WTC11 (cell line): ENCODE measurements around the gene HOXA2. TPM values are rescaled to one million over a fixed set of nuclear protein-coding genes. Genes with fewer than 3 reads are reported as not detected.

Source experiments
- ATAC-seq: fragments of 200-7000 bp; cut with Tn5 transposase; 2 replicates; pipeline ENCODE4 v1.10.0; 2021; ENCODE audit warnings: mild to moderate bottlenecking, moderate library complexity
- CTCF ChIA-PET: fragments of 300-600 bp; sonication (Branson Sonifier 250); formaldehyde crosslinking; loops from one replicate; lab custom pipeline; 2021; ENCODE audit warnings: antibody characterized with exemption; lab: Charles Lee
- POLR2A ChIA-PET: fragments of 350-600 bp; sonication (Branson Sonifier 250); formaldehyde crosslinking; loops from one replicate; lab custom pipeline; 2021; ENCODE audit warnings: antibody characterized with exemption; lab: Charles Lee
- DNase-seq: peaks from one replicate; pipeline ENCODE4 v3.0.0; 2021; ENCODE audit warnings: low spot score
- H3K27ac Mint-ChIP-seq: 2 replicates; pipeline ENCODE4 v1.8.0; 2021; ENCODE audit warnings: mixed read lengths
- H3K27me3 Mint-ChIP-seq: 2 replicates; pipeline ENCODE4 v1.8.0; 2021; ENCODE audit warnings: low read depth, mild to moderate bottlenecking, moderate library complexity, mixed read lengths
- H3K36me3 Mint-ChIP-seq: 2 replicates; pipeline ENCODE4 v1.8.0; 2021; ENCODE audit warnings: mixed read lengths
- H3K4me1 Mint-ChIP-seq: 2 replicates; pipeline ENCODE4 v1.8.0; 2022; ENCODE audit warnings: mixed read lengths
- H3K4me3 Mint-ChIP-seq: 2 replicates; pipeline ENCODE4 v1.8.0; 2021; ENCODE audit warnings: mild to moderate bottlenecking, moderate library complexity, mixed read lengths
- H3K9me3 Mint-ChIP-seq: 2 replicates; pipeline ENCODE4 v1.8.0; 2021; ENCODE audit warnings: mixed read lengths
- ATF6 ChIP-seq: sonication (generic); formaldehyde crosslinking; IDR thresholded peaks from 2 replicates; pipeline ENCODE4 v1.8.1; 2023; ENCODE audit warnings: mild to moderate bottlenecking, missing genetic modification reagents
- FOXK1 ChIP-seq: sonication (generic); formaldehyde crosslinking; IDR thresholded peaks from 2 replicates; pipeline ENCODE4 v1.8.0; 2022; ENCODE audit warnings: mild to moderate bottlenecking, moderate library complexity, missing genetic modification reagents
- MAX ChIP-seq: sonication (generic); formaldehyde crosslinking; IDR thresholded peaks from 2 replicates; pipeline ENCODE4 v1.8.0; 2022; ENCODE audit warnings: mild to moderate bottlenecking, missing genetic modification reagents
- MXD4 ChIP-seq: fragments of 250-450 bp; sonication (Bioruptor Pico); IDR thresholded peaks from 2 replicates; pipeline ENCODE4 v1.8.0; 2021; ENCODE audit warnings: mild to moderate bottlenecking, moderate library complexity, borderline replicate concordance
- MYBL2 ChIP-seq: sonication (generic); formaldehyde crosslinking; IDR thresholded peaks from 2 replicates; pipeline ENCODE4 v1.8.1; 2023; ENCODE audit warnings: mild to moderate bottlenecking, moderate library complexity, missing genetic modification reagents
- PRRX2 ChIP-seq: fragments of 250-450 bp; sonication (Bioruptor Pico); IDR thresholded peaks from 2 replicates; pipeline ENCODE4 v1.8.0; 2021; ENCODE audit warnings: mild to moderate bottlenecking
- total RNA-seq: library from RNA; stranded (reverse); gene quantifications from 3 replicates; pipeline ENCODE4 v1.2.3, GENCODE V29; 2021
- TF ChIP-seq, protein P1 (sequence below): sonication (generic); formaldehyde crosslinking; IDR thresholded peaks from 2 replicates; pipeline ENCODE4 v1.8.0; 2023; ENCODE audit warnings: missing genetic modification reagents, mild to moderate bottlenecking, borderline replicate concordance
- TF ChIP-seq, protein P2 (sequence below): fragments of 250-450 bp; sonication (Bioruptor Pico); IDR thresholded peaks from 2 replicates; pipeline ENCODE4 v1.8.0; 2021; ENCODE audit warnings: mild to moderate bottlenecking

Gene HOXA2
- total RNA-seq, 1 experiment from 2014 or later = not detected

DNA sequence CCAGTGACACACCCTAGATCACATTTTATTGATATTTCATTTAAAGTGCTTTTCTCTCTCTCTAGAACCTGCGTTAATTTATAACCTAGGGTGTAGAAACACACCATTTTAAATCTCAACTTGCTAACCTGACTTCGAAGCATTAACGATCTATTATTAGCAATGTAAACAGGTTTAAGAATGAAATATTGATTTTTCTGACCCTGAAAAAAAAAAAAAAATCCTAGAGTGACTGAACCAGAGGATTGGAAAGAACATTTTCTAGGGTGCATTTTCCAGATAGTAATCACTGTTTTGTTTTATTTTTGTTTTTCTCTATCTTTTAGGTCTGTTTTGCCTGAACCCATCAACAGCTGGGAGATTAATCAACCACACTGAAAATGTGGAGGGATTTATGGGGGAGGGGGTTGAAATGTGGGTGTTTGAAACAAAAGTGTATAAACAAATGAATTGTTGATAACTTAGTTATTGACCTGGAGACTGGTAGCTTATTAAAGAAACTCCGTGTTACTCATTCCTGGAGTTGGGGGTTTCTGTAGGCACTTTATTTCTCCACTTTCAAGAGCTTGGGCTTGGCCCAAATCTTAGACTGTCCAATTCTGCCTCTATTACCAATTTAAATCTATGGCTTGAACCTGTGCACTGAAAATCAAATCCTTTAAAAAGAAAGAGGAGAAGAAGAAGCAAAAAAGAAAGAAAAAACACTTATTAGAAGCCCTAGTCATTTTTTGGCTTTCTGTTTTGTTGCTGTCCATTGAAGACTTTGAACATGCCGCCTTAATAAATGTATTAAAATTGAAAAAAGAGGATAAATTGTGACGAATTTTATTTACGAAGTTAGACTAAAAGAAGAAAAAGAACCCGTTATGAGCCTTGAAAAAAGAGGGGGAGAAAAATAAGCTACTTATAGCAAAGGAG lies 2.8 kb downstream of the HOXA2 start (continued):
- TF ChIP-seq, protein P1, sequence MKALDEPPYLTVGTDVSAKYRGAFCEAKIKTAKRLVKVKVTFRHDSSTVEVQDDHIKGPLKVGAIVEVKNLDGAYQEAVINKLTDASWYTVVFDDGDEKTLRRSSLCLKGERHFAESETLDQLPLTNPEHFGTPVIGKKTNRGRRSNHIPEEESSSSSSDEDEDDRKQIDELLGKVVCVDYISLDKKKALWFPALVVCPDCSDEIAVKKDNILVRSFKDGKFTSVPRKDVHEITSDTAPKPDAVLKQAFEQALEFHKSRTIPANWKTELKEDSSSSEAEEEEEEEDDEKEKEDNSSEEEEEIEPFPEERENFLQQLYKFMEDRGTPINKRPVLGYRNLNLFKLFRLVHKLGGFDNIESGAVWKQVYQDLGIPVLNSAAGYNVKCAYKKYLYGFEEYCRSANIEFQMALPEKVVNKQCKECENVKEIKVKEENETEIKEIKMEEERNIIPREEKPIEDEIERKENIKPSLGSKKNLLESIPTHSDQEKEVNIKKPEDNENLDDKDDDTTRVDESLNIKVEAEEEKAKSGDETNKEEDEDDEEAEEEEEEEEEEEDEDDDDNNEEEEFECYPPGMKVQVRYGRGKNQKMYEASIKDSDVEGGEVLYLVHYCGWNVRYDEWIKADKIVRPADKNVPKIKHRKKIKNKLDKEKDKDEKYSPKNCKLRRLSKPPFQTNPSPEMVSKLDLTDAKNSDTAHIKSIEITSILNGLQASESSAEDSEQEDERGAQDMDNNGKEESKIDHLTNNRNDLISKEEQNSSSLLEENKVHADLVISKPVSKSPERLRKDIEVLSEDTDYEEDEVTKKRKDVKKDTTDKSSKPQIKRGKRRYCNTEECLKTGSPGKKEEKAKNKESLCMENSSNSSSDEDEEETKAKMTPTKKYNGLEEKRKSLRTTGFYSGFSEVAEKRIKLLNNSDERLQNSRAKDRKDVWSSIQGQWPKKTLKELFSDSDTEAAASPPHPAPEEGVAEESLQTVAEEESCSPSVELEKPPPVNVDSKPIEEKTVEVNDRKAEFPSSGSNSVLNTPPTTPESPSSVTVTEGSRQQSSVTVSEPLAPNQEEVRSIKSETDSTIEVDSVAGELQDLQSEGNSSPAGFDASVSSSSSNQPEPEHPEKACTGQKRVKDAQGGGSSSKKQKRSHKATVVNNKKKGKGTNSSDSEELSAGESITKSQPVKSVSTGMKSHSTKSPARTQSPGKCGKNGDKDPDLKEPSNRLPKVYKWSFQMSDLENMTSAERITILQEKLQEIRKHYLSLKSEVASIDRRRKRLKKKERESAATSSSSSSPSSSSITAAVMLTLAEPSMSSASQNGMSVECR (CRISPR knock-in tag) = no peak

DNA sequence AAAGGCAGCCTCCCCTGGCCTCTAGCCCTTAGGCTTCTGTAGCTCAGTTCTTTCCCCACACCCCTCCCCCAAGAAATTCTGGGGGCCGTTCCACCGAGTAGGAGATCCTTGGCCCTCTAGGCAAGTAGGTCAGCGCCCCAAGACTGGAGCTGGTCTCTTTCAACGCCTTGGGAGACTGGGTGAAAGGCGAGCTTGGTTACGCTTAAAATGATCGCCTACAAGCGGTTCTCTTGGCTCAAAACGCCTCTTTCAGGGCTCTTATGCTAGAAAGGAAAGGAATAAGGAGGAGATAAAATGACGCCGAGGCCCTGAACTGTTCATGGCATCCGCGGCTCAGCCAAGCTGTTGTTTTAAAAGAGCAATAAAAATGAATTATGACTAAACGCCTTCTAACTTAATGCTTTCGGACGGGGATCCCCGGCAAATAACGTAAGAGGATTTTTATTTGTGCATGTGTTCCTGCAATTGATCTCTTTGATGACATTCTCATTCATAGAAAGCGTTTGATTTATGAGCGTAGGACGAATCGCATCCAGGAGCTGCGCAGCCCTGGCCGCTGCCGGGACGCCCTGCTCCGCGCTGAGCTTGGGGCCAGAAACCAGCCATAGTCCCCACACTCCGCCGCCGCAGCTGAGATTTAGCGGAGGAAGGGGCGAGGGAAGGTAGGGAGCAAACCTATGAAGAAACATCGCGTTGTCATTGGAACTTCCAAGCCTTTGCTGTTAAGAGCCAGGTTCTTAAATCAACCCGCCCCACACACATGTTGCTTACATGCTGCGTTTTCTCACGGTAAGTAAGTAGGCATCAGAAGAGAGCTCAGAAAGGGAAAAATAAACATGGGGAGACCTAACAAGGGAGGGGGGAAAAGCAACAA lies 3.7 kb downstream of the HOXA2 start:
- Mint-ChIP-seq H3K27me3 (peaks cover 100% of the 10 kb centered on the region), H3K9me3 (no peaks in the 10 kb centered on the region), H3K4me3 (no peak overlapping the region), H3K36me3 (peaks cover 6% of the 10 kb centered on the region), H3K4me1 (peaks cover 62% of the 10 kb centered on the region), H3K27ac (no peak overlapping the region)
- CTCF ChIA-PET = interaction anchor here (1.0 to 2.3 kb wide), 7 partner anchors 10 to 81 kb away, joined by 3 to 10 read pairs (median 4); partner anchors contain the start of genes HOXA10 and HOXA5
- no peak for DNase-seq
- no peak for ATAC-seq
- TF ChIP-seq PRRX2 (CRISPR knock-in tag) (no peak), FOXK1 (CRISPR knock-in tag) (no peak), MXD4 (CRISPR knock-in tag) (no peak), MAX (CRISPR knock-in tag) (no peak), ATF6 (no peak), MYBL2 (CRISPR knock-in tag) (no peak)
- TF ChIP-seq, protein P2, sequence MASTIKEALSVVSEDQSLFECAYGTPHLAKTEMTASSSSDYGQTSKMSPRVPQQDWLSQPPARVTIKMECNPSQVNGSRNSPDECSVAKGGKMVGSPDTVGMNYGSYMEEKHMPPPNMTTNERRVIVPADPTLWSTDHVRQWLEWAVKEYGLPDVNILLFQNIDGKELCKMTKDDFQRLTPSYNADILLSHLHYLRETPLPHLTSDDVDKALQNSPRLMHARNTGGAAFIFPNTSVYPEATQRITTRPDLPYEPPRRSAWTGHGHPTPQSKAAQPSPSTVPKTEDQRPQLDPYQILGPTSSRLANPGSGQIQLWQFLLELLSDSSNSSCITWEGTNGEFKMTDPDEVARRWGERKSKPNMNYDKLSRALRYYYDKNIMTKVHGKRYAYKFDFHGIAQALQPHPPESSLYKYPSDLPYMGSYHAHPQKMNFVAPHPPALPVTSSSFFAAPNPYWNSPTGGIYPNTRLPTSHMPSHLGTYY = no peak
- TF ChIP-seq, protein P1 (CRISPR knock-in tag) = no peak
- POLR2A ChIA-PET = interaction anchor here (0.9 kb wide), 1 partner anchor 10 kb away, joined by 3 read pairs; no protein-coding TSS in a partner anchor
